Endothelial cell of umbilical vein (primary cell): ENCODE data around the gene SLC6A9. TPM values are rescaled to one million over a fixed set of nuclear protein-coding genes. Genes with fewer than 3 reads are reported as not detected.

Experiments used
- BruUV-seq: library from RNA; stranded (reverse); fragments of 400-500 nt; replicated peaks from 2 replicates; lab custom pipeline; 2021; lab: Mats Ljungman, UMichigan
- CTCF ChIA-PET: fragments of 300-600, 350-600 bp; sonication (Branson Sonifier 250); formaldehyde crosslinking; loops from one replicate; lab custom pipeline; 2021; ENCODE audit warnings: antibody characterized with exemption, inconsistent platforms; lab: Charles Lee
- POLR2A ChIA-PET: fragments of 300-600, 350-600 bp; sonication (Branson Sonifier 250); formaldehyde crosslinking; loops from one replicate; lab custom pipeline; 2021; ENCODE audit warnings: antibody characterized with exemption, inconsistent platforms; lab: Charles Lee
- DNase-seq: peaks from one replicate; pipeline ENCODE4 v3.0.0-alpha.2; 2011; ENCODE audit warnings: low read depth, low spot score
- FAIRE-seq: peaks from 2 replicates; lab custom pipeline; 2011; peaks lifted over from hg19 to GRCh38; lab: Jason Lieb, UNC
- H2AFZ ChIP-seq: 2 replicates; pipeline ENCODE4 v1.6.0; 2012; ENCODE audit warnings: low read depth, low read length, control low read depth, inconsistent platforms
- H3K27ac ChIP-seq: 2 replicates; pipeline ENCODE4 v1.5.1; 2011; ENCODE audit warnings: low read depth, mild to moderate bottlenecking, control low read depth, low read length, moderate library complexity; ENCODE audit not compliant: insufficient read depth
- H3K27me3 ChIP-seq, 2 experiments: 2 replicates each; pipeline versions ENCODE4 v1.6.0 to v1.6.1; 2011; ENCODE audit warnings: low read length in 2 of 2, mixed read lengths in 1 of 2; ENCODE audit not compliant: control insufficient read depth in 2 of 2, insufficient read depth in 2 of 2
- H3K36me3 ChIP-seq, 2 experiments: 2 replicates in 1 of 2; 3 replicates in 1 of 2; pipeline ENCODE4 v1.5.1; 2011; ENCODE audit warnings: low read length in 2 of 2, mild to moderate bottlenecking in 1 of 2, moderate library complexity in 1 of 2; ENCODE audit not compliant: control insufficient read depth in 2 of 2, insufficient read depth in 2 of 2; ENCODE audit errors: extremely low read depth in 1 of 2
- H3K4me1 ChIP-seq: 3 replicates; pipeline ENCODE4 v1.5.1; 2011; ENCODE audit warnings: mild to moderate bottlenecking, low read length; ENCODE audit not compliant: control insufficient read depth, insufficient read depth; ENCODE audit errors: extremely low read depth
- H3K4me2 ChIP-seq: 2 replicates; pipeline ENCODE4 v1.6.1; 2011; ENCODE audit warnings: low read length, control low read depth, mixed read lengths; ENCODE audit not compliant: insufficient read depth
- H3K4me3 ChIP-seq, 3 experiments: fragments of 200-600 bp in 1 of 3; sonication (generic), shearing (Covaris generic) in 1 of 3; replicated peaks in 1 of 3; 2 replicates each; pipeline ENCODE4 v1.5.1; 2011 to 2016; ENCODE audit warnings: control low read depth in 3 of 3, low read length in 3 of 3, mild to moderate bottlenecking in 2 of 3, inconsistent platforms in 1 of 3, low read depth in 1 of 3, moderate library complexity in 1 of 3; ENCODE audit not compliant: insufficient read depth in 1 of 3
- H3K79me2 ChIP-seq: 2 replicates; pipeline ENCODE4 v1.6.0; 2012; ENCODE audit warnings: low read length, inconsistent platforms; ENCODE audit not compliant: control insufficient read depth, insufficient read depth
- H3K9ac ChIP-seq: replicated peaks from 2 replicates; pipeline ENCODE3; 2011; ENCODE audit warnings: low read length, control low read depth; ENCODE audit not compliant: insufficient read depth; ENCODE audit errors: extremely low read depth
- H3K9me1 ChIP-seq: replicated peaks from 3 replicates; pipeline ENCODE4 v1.6.0; 2011; ENCODE audit warnings: mild to moderate bottlenecking, low read length; ENCODE audit not compliant: control insufficient read depth, insufficient read depth; ENCODE audit errors: extremely low read depth
- H3K9me3 ChIP-seq: replicated peaks from 2 replicates; pipeline ENCODE4 v1.5.1; 2012; ENCODE audit warnings: low read length, inconsistent platforms; ENCODE audit not compliant: control insufficient read depth, insufficient read depth
- H4K20me1 ChIP-seq: replicated peaks from 2 replicates; pipeline ENCODE3; 2011; ENCODE audit warnings: mild to moderate bottlenecking, low read length; ENCODE audit not compliant: control insufficient read depth, insufficient read depth; ENCODE audit errors: extremely low read depth
- CTCF ChIP-seq, 2 donors: IDR thresholded peaks; 1 replicate in 1 of 2; 2 replicates in 1 of 2; pipeline ENCODE4 v1.5.1; 2011; ENCODE audit warnings: low read length in 2 of 2, mild to moderate bottlenecking in 2 of 2, moderate library complexity in 2 of 2, control low read depth in 1 of 2, inconsistent platforms in 1 of 2, low read depth in 1 of 2; ENCODE audit not compliant: insufficient read depth in 1 of 2; ENCODE audit errors: extremely low read depth in 1 of 2
- EZH2 ChIP-seq: IDR thresholded peaks from 2 replicates; pipeline ENCODE4 v1.6.1; 2012; ENCODE audit warnings: borderline replicate concordance, low read depth, mild to moderate bottlenecking, moderate library complexity, low read length, inconsistent platforms; ENCODE audit not compliant: severe bottlenecking
- FOS ChIP-seq: IDR thresholded peaks from 2 replicates; pipeline ENCODE4 v1.6.1; 2011; ENCODE audit warnings: mild to moderate bottlenecking, low read length, moderate library complexity, borderline replicate concordance; ENCODE audit not compliant: insufficient read depth
- GATA2 ChIP-seq: IDR thresholded peaks from 2 replicates; pipeline ENCODE4 v1.7.0; 2011; ENCODE audit warnings: low read depth, mild to moderate bottlenecking, moderate library complexity, mixed read lengths, low read length; ENCODE audit not compliant: insufficient read length, insufficient read depth
- JUN ChIP-seq: IDR thresholded peaks from 2 replicates; pipeline ENCODE4 v1.6.1; 2011; ENCODE audit warnings: borderline replicate concordance, low read depth; ENCODE audit not compliant: insufficient read length, insufficient read depth
- MYC ChIP-seq: IDR thresholded peaks from one replicate; pipeline ENCODE4 v1.6.1; 2011; ENCODE audit warnings: mild to moderate bottlenecking, low read depth, low read length
- POLR2A ChIP-seq: IDR thresholded peaks from 2 replicates; pipeline ENCODE4 v1.6.1; 2012; ENCODE audit warnings: low read depth, mild to moderate bottlenecking, control low read depth, low read length
- POLR2AphosphoS5 ChIP-seq: IDR thresholded peaks from 2 replicates; pipeline ENCODE4 v1.6.1; 2012; ENCODE audit warnings: low read depth, mild to moderate bottlenecking, control low read depth, low read length, moderate library complexity; ENCODE audit not compliant: insufficient read depth
- dilution Hi-C: fragments of 300-500 bp; cut with MboI; formaldehyde crosslinking; loops from one replicate; pipeline ENCODE4 v1.15.0; 2019; ENCODE audit warnings: low sequenced_read_pairs; ENCODE audit not compliant: extremely low pct_ligation_motif_present
- intact Hi-C: fragments of 100-400 bp; cut with micrococcal nuclease; formaldehyde crosslinking; loops from one replicate; pipeline ENCODE4 v1.10.0; 2022
- polyA plus RNA-seq, 4 experiments: library from polyadenylated mRNA; depleted of rRNA in 3 of 4; stranded (reverse) in 3 of 4; unstranded in 1 of 4; fragments of >200 nt; gene quantifications; 2 replicates each; pipeline versions ENCODE4 v1.2.1 to v1.2.3, GENCODE V29; 2011 to 2012; ENCODE audit warnings: missing spikeins in 1 of 4
- total RNA-seq: library from RNA; stranded (reverse); gene quantifications from 2 replicates; pipeline ENCODE4 v1.2.3, GENCODE V29; 2021

SLC6A9 gene
- total and polyA plus RNA-seq, 2 donors (not counting 3 experiments of a cell fraction or from before 2014, with no cell fraction given) = 0.80 to 1.5 TPM

GRCh38 chr1:43984855-43985254 lies 46.4 kb downstream of the SLC6A9 start:
- H3K9ac ChIP-seq = no peak overlapping the region
- no peak for FAIRE-seq

More at GRCh38 chr1:43984855-43985254, 46.4 kb downstream of the SLC6A9 start:
- TF ChIP-seq POLR2AphosphoS5 (no peak), FOS (no peak), EZH2 (no peak), MYC (no peak), GATA2 (no peak), JUN (no peak), CTCF (IDR thresholded peaks at IDR 0.05; ENCODE audit: extremely low read depth in 1 of 2, insufficient read depth in 1 of 2, low read depth in 1 of 2, low read length in 2 of 2) (no peak), POLR2A (no peak)
- H3K27ac ChIP-seq = no peak overlapping the region
- no peaks in the 10 kb centered on the region for H3K9me1 ChIP-seq
- ChIA-PET POLR2A (no interaction called here), CTCF (no interaction called here)
- H3K27me3 ChIP-seq = no peaks in the 10 kb centered on the region
- H4K20me1 ChIP-seq = no peaks in the 10 kb centered on the region
- H3K4me1 ChIP-seq = peaks cover 8% of the 10 kb centered on the region
- H2AFZ ChIP-seq = no peak overlapping the region
- H3K79me2 ChIP-seq = peaks cover 18% of the 10 kb centered on the region
- H3K36me3 ChIP-seq = peaks cover 0 to 10% of the 10 kb centered on the region in 2 experiments
- no peak overlapping the region for H3K4me2 ChIP-seq
- DNase-seq = no peak
- no peak overlapping the region for H3K4me3 ChIP-seq
- BruUV-seq = no TSS peak
- intact Hi-C loops (no loop called here), dilution Hi-C loops (no loop called here)
- H3K9me3 ChIP-seq = no peaks in the 10 kb centered on the region
